Prostate gland (tissue), 2 donors: ENCODE results near the gene PDXP.

Experiments
- POLR2A ChIP-seq: fragments of 450-650 bp; IDR thresholded peaks from one replicate; pipeline ENCODE4 v1.6.1; 2016; ENCODE audit warnings: antibody characterized with exemption, mild to moderate bottlenecking
- TF ChIP-seq, protein P1 (sequence below), 4 experiments: fragments of 200-600 bp in 2 of 4; fragments of 450-650 bp in 2 of 4; sonication (generic) in 2 of 4; IDR thresholded peaks; 1 replicate in 3 of 4; 2 replicates in 1 of 4; pipeline ENCODE4 v1.5.1; 2016 to 2019; ENCODE audit warnings: antibody characterized with exemption in 4 of 4, mild to moderate bottlenecking in 2 of 4, moderate library complexity in 2 of 4

DNA sequence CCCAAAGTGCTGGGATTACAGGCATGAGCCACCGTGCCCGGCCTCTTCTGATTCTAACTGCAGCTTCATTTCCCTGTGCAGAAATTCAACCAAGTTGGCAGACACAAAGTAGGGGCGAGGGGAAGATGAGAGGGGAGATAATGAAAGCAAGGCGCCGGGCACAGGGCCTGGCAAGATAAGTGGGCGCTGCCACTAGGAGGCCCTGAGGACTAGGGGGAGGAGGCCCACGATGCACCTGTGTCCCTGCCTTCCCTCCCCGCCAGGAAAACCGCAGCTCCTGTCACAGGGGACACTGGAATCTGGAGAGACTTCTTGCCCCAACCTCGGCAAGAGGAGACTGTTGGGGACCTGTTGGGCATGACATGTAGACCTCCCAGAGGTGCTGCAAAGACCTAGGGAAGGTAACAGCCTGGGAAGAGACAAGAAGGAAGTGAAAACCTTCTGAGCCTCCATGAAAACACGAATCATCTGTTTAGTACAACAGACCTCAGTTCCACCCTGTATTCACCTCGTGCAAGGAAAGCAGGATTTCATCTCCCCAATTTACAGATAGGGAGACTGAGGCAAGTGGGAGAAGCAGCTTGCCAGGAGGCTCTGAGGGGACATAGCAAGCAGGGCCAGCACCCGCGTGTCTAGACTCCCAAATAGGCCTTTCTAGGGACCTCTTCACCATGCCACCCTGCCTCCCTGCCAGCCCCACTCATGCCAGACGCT, 13.8 kb downstream of the PDXP start:
- TF ChIP-seq, protein P1, sequence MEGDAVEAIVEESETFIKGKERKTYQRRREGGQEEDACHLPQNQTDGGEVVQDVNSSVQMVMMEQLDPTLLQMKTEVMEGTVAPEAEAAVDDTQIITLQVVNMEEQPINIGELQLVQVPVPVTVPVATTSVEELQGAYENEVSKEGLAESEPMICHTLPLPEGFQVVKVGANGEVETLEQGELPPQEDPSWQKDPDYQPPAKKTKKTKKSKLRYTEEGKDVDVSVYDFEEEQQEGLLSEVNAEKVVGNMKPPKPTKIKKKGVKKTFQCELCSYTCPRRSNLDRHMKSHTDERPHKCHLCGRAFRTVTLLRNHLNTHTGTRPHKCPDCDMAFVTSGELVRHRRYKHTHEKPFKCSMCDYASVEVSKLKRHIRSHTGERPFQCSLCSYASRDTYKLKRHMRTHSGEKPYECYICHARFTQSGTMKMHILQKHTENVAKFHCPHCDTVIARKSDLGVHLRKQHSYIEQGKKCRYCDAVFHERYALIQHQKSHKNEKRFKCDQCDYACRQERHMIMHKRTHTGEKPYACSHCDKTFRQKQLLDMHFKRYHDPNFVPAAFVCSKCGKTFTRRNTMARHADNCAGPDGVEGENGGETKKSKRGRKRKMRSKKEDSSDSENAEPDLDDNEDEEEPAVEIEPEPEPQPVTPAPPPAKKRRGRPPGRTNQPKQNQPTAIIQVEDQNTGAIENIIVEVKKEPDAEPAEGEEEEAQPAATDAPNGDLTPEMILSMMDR (IDR thresholded peaks at IDR 0.05) = no peak
- no peak for TF ChIP-seq POLR2A
